ENCODE data around the gene PXYLP1.

DNA sequence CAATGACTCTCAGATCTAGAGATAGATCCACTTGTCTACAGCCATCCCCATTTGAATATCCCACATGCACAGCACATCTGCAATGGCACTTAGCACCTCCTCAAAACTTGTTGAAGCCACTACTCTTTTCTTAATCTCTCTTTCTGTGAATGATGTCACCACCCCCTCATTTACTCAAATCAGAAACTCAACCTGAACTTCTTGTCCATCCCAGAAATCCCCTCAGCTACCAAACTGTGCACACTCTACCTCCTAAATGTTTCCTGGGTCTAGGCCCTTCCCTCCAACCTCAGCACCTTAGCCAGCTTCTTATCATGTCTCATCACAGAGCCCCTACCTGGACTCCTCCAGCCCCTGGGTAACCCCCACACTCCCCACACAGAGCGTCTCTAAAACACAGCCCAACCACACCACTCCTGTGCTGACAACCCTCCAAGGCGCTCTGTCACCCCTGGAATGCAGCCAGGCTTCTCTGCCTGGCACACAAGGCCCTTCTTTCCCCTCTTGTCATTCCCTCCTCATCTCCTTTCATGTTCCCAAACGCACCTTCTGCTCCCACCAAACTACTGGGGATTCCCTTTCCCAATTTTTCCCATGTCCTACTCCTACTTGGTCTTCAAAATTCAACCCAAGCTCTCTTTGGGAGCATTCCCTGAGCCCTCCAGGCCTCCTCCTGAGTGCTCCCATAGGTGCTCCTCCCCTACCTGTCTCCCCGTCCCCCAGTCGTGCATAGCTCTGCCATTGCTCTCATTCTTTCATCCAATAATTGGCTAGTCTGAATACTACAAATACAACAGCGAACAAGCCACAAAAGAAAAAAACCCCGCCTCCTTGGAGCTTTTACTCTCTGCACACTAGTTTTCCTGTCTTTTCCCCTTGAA, 96.9 kb downstream of the PXYLP1 start:
- no peak for TF ChIP-seq POLR2AphosphoS5 (IDR thresholded peaks at IDR 0.05; ENCODE audit: low read depth, low read length)
- no peak for TF ChIP-seq TAF1 (IDR thresholded peaks at IDR 0.05; ENCODE audit: borderline replicate concordance, low read depth, low read length)
